IMR-90 (cell line): Measurements from ENCODE around the gene MID2. TPM values are rescaled to one million over a fixed set of nuclear protein-coding genes. Genes with fewer than 3 reads are reported as not detected.
"Not testable (repeated sequence)": the region's sequence is repeated elsewhere in the genome, so short reads cannot be mapped to it uniquely, and the experiment has no call there.

Experiments used
- ATAC-seq: fragments of 200-7000 bp; cut with Tn5 transposase; 2 replicates; pipeline ENCODE4 v1.9.1; 2020; ENCODE audit warnings: low read depth, mild to moderate bottlenecking, moderate library complexity
- BruUV-seq: library from RNA; stranded (reverse); fragments of 400-500 nt; replicated peaks from 2 replicates; lab custom pipeline; 2021; lab: Mats Ljungman, UMichigan
- CTCF ChIA-PET: fragments of 300-600 bp; formaldehyde crosslinking; extraction: SDS; loops from one replicate; lab custom pipeline; 2021; ENCODE audit warnings: antibody characterized with exemption; lab: Yijun Ruan, JAX
- POLR2A ChIA-PET: fragments of 300-600 bp; sonication (Branson Sonifier 250); formaldehyde crosslinking; loops from one replicate; lab custom pipeline; 2022; ENCODE audit warnings: antibody characterized with exemption; ENCODE audit not compliant: unreplicated experiment; lab: Charles Lee
- DNase-seq: peaks from one replicate; pipeline ENCODE4 v3.0.0; 2013
- H2AFZ ChIP-seq: replicated peaks from 2 replicates; pipeline ENCODE3; 2013; ENCODE audit warnings: low read length, mild to moderate bottlenecking; ENCODE audit not compliant: poor library complexity
- H2AK5ac ChIP-seq: 2 replicates; pipeline ENCODE4 v1.6.1; 2013; ENCODE audit warnings: low read depth, low read length, inconsistent platforms
- H2AK9ac ChIP-seq: replicated peaks from 2 replicates; pipeline ENCODE3; 2013; ENCODE audit warnings: mild to moderate bottlenecking, low read depth, low read length, moderate library complexity; ENCODE audit not compliant: poor library complexity
- H2BK120ac ChIP-seq: 2 replicates; pipeline ENCODE4 v1.6.1; 2013; ENCODE audit warnings: low read depth, low read length, inconsistent platforms
- H2BK15ac ChIP-seq: 3 replicates; pipeline ENCODE4 v1.6.1; 2013; ENCODE audit warnings: low read depth, low read length, inconsistent platforms
- H2BK20ac ChIP-seq: 2 replicates; pipeline ENCODE4 v1.6.1; 2013; ENCODE audit warnings: low read depth, mild to moderate bottlenecking, inconsistent platforms, low read length, moderate library complexity
- H2BK5ac ChIP-seq: 2 replicates; pipeline ENCODE4 v1.6.1; 2013; ENCODE audit warnings: mild to moderate bottlenecking, low read depth, low read length, inconsistent platforms; ENCODE audit not compliant: poor library complexity, severe bottlenecking
- H3K14ac ChIP-seq: replicated peaks from 2 replicates; pipeline ENCODE4 v1.6.1; 2013; ENCODE audit warnings: low read depth, low read length, inconsistent platforms
- H3K18ac ChIP-seq: 2 replicates; pipeline ENCODE4 v1.6.1; 2013; ENCODE audit warnings: low read depth, low read length, control low read depth
- H3K23ac ChIP-seq: 2 replicates; pipeline ENCODE4 v1.6.1; 2013; ENCODE audit warnings: low read depth, low read length, inconsistent platforms
- H3K27ac ChIP-seq: 2 replicates; pipeline ENCODE4 v1.5.1; 2013; ENCODE audit warnings: mild to moderate bottlenecking, control low read depth, low read length; ENCODE audit not compliant: insufficient read depth
- H3K27me3 ChIP-seq: 2 replicates; pipeline ENCODE4 v1.6.1; 2013; ENCODE audit warnings: low read length; ENCODE audit not compliant: control insufficient read depth, insufficient read depth
- H3K36me3 ChIP-seq: 2 replicates; pipeline ENCODE4 v1.6.1; 2013; ENCODE audit warnings: low read length, mixed read lengths; ENCODE audit not compliant: control insufficient read depth, insufficient read depth
- H3K4ac ChIP-seq: 2 replicates; pipeline ENCODE4 v1.6.1; 2013; ENCODE audit warnings: low read depth, low read length, inconsistent platforms
- H3K4me1 ChIP-seq: 2 replicates; pipeline ENCODE4 v1.6.1; 2013; ENCODE audit warnings: low read length, mixed read lengths; ENCODE audit not compliant: control insufficient read depth, insufficient read depth
- H3K4me2 ChIP-seq: 2 replicates; pipeline ENCODE4 v1.6.1; 2013; ENCODE audit warnings: low read depth, mild to moderate bottlenecking, control low read depth, low read length, moderate library complexity
- H3K4me3 ChIP-seq: 2 replicates; pipeline ENCODE4 v1.5.1; 2013; ENCODE audit warnings: low read depth, mild to moderate bottlenecking, control low read depth, low read length, moderate library complexity; ENCODE audit not compliant: insufficient read depth
- H3K56ac ChIP-seq: 2 replicates; pipeline ENCODE4 v1.6.1; 2013; ENCODE audit warnings: low read length, inconsistent platforms; ENCODE audit not compliant: insufficient read depth; ENCODE audit errors: extremely low read depth
- H3K79me1 ChIP-seq, 2 experiments: 2 replicates each; pipeline ENCODE4 v1.6.1; 2013; ENCODE audit warnings: low read length in 2 of 2, inconsistent platforms in 1 of 2, low read depth in 1 of 2
- H3K9ac ChIP-seq: 2 replicates; pipeline ENCODE4 v1.6.1; 2013; ENCODE audit warnings: low read depth, low read length, control low read depth
- H3K9me1 ChIP-seq: 2 replicates; pipeline ENCODE4 v1.6.1; 2013; ENCODE audit warnings: low read length, inconsistent platforms; ENCODE audit not compliant: insufficient read depth
- H3K9me3 ChIP-seq: 2 replicates; pipeline ENCODE4 v1.6.1; 2013; ENCODE audit warnings: low read length; ENCODE audit not compliant: control insufficient read depth, insufficient read depth
- H4K20me1 ChIP-seq: 2 replicates; pipeline ENCODE4 v1.6.1; 2013; ENCODE audit warnings: low read length, inconsistent platforms; ENCODE audit not compliant: insufficient read depth
- H4K5ac ChIP-seq: 2 replicates; pipeline ENCODE4 v1.6.1; 2013; ENCODE audit warnings: mild to moderate bottlenecking, low read depth, low read length, control low read depth
- H4K8ac ChIP-seq, 2 experiments: 2 replicates each; pipeline ENCODE4 v1.6.1; 2013; ENCODE audit warnings: low read depth in 2 of 2, low read length in 2 of 2, control low read depth in 1 of 2, inconsistent platforms in 1 of 2
- H4K91ac ChIP-seq: 2 replicates; pipeline ENCODE4 v1.6.1; 2013; ENCODE audit warnings: low read depth, low read length, inconsistent platforms; ENCODE audit not compliant: insufficient read depth
- MXI1 ChIP-seq: IDR thresholded peaks from 2 replicates; pipeline ENCODE4 v1.6.1; 2012; ENCODE audit warnings: low read depth, mild to moderate bottlenecking, low read length, moderate library complexity, borderline replicate concordance
- WGBS, 2 experiments: methylation state at CpG; one replicate each; pipeline versions ENCODE4 v1.1.5 to v1.1.7; 2013; ENCODE audit warnings: missing lambda C conversion rate in 2 of 2; ENCODE audit not compliant: insufficient read length in 1 of 2; ENCODE audit errors: extremely low coverage in 2 of 2; 5-methylcytosine and 5-hydroxymethylcytosine counted together
- dilution Hi-C: fragments of 300-500 bp; cut with HindIII; formaldehyde crosslinking; loops from one replicate; pipeline ENCODE4 v1.14.3; 2018; ENCODE audit warnings: low sequenced_read_pairs; ENCODE audit not compliant: unreplicated experiment
- in situ Hi-C: fragments of 300-500 bp; cut with MboI; formaldehyde crosslinking; loops from 3 replicates; pipeline ENCODE4 v1.14.3; 2019; ENCODE audit warnings: low sequenced_read_pairs, inconsistent platforms, mixed read lengths
- intact Hi-C: fragments of 100-400 bp; cut with micrococcal nuclease; formaldehyde crosslinking; loops from 2 replicates; pipeline ENCODE4 v1.10.0; 2022
- polyA plus RNA-seq, 3 experiments: library from polyadenylated mRNA; depleted of rRNA; stranded (reverse); fragments of >200 nt; gene quantifications; 2 replicates each; pipeline ENCODE4 v1.2.3, GENCODE V29; 2012; ENCODE audit warnings: low replicate concordance in 1 of 3
- total RNA-seq: library from RNA; depleted of rRNA; stranded (reverse); fragments of >200 nt; gene quantifications from 2 replicates; pipeline ENCODE4 v1.2.3, GENCODE V29; 2012
- TF ChIP-seq, protein P1 (sequence below): fragments of 150-350 bp; IDR thresholded peaks from 2 replicates; pipeline ENCODE4 v1.6.1; 2016; ENCODE audit warnings: low read depth, mild to moderate bottlenecking, low read length, moderate library complexity, borderline replicate concordance
- TF ChIP-seq, protein P2 (sequence below): fragments of 150-350 bp; IDR thresholded peaks from 2 replicates; pipeline ENCODE4 v1.6.1; 2017; ENCODE audit warnings: mild to moderate bottlenecking, antibody characterized with exemption, low read length, low read depth
- TF ChIP-seq, protein P3 (sequence below): conservative IDR thresholded peaks from 2 replicates; pipeline ENCODE4 v1.5.1; 2012; ENCODE audit warnings: mild to moderate bottlenecking, low read depth, low read length, improper control_type of control experiment

The MID2 gene
- total and polyA plus RNA-seq, 2 of the 4 experiments (the other 2 are of a cell fraction): 1.1 to 4.7 TPM

DNA sequence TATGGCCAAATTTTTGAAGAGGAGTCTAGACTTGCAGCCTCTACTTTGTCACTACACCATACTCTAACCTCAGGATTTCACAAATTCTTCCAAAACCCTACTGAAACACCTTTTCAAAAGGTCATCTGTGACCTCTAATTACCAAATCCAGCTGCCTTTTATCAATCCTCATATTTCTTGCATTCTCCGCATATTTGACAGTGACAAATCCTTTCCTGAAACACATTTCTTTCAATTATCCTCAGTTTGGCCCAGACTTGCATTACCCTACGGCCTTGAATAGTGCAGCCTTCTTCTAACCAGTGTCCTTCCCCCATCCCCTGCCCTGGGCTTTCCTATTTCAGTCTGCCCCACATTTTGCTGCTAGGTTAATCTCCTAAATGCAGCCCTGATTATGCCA is 25.5 kb downstream of the MID2 start:
- H2AK9ac ChIP-seq: no peak overlapping the region
- H3K27ac ChIP-seq: no peak overlapping the region
- no peak overlapping the region for H4K8ac ChIP-seq
- ATAC-seq (no peak), DNase-seq (no peak)
- 60% methylated on average over 2 of the region's 2 CpGs; no CpG with 5 or more reads in 1 of the 2 experiments for WGBS, 2 experiments
- H2AK5ac ChIP-seq: no peak overlapping the region
- ChIA-PET POLR2A (no interaction called here), CTCF (no interaction called here)
- no peak overlapping the region for H2AFZ ChIP-seq
- H3K14ac ChIP-seq: no peak overlapping the region
- no peak overlapping the region for H3K23ac ChIP-seq
- H3K27me3 ChIP-seq: peaks cover 6% of the 10 kb centered on the region
- H4K20me1 ChIP-seq: no peaks in the 10 kb centered on the region
- H3K36me3 ChIP-seq: no peaks in the 10 kb centered on the region
- in situ Hi-C loops (no loop called here), dilution Hi-C loops (no loop called here), intact Hi-C loops (no loop called here)
- H3K79me1 ChIP-seq: no peaks in the 10 kb centered on the region
- H3K18ac ChIP-seq: no peak overlapping the region
- no peak overlapping the region for H2BK15ac ChIP-seq
- H2BK20ac ChIP-seq: no peak overlapping the region
- no peak overlapping the region for H3K9ac ChIP-seq
- H2BK5ac ChIP-seq: no peak overlapping the region
- BruUV-seq: no TSS peak
- no peak overlapping the region for H3K56ac ChIP-seq
- no peaks in the 10 kb centered on the region for H3K9me3 ChIP-seq
- no peaks in the 10 kb centered on the region for H3K9me1 ChIP-seq
- H4K91ac ChIP-seq: no peak overlapping the region
- TF ChIP-seq, protein P1, sequence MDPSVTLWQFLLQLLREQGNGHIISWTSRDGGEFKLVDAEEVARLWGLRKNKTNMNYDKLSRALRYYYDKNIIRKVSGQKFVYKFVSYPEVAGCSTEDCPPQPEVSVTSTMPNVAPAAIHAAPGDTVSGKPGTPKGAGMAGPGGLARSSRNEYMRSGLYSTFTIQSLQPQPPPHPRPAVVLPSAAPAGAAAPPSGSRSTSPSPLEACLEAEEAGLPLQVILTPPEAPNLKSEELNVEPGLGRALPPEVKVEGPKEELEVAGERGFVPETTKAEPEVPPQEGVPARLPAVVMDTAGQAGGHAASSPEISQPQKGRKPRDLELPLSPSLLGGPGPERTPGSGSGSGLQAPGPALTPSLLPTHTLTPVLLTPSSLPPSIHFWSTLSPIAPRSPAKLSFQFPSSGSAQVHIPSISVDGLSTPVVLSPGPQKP: no peak
- TF ChIP-seq, protein P2, sequence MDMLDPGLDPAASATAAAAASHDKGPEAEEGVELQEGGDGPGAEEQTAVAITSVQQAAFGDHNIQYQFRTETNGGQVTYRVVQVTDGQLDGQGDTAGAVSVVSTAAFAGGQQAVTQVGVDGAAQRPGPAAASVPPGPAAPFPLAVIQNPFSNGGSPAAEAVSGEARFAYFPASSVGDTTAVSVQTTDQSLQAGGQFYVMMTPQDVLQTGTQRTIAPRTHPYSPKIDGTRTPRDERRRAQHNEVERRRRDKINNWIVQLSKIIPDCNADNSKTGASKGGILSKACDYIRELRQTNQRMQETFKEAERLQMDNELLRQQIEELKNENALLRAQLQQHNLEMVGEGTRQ: no peak
- no peak for TF ChIP-seq MXI1
- TF ChIP-seq, protein P3, sequence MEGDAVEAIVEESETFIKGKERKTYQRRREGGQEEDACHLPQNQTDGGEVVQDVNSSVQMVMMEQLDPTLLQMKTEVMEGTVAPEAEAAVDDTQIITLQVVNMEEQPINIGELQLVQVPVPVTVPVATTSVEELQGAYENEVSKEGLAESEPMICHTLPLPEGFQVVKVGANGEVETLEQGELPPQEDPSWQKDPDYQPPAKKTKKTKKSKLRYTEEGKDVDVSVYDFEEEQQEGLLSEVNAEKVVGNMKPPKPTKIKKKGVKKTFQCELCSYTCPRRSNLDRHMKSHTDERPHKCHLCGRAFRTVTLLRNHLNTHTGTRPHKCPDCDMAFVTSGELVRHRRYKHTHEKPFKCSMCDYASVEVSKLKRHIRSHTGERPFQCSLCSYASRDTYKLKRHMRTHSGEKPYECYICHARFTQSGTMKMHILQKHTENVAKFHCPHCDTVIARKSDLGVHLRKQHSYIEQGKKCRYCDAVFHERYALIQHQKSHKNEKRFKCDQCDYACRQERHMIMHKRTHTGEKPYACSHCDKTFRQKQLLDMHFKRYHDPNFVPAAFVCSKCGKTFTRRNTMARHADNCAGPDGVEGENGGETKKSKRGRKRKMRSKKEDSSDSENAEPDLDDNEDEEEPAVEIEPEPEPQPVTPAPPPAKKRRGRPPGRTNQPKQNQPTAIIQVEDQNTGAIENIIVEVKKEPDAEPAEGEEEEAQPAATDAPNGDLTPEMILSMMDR: no peak
- no peak overlapping the region for H3K4me2 ChIP-seq
- H3K4me3 ChIP-seq: no peak overlapping the region
- no peak overlapping the region for H4K5ac ChIP-seq
- no peaks in the 10 kb centered on the region for H3K4me1 ChIP-seq
- no peak overlapping the region for H3K4ac ChIP-seq
- no peak overlapping the region for H2BK120ac ChIP-seq

DNA sequence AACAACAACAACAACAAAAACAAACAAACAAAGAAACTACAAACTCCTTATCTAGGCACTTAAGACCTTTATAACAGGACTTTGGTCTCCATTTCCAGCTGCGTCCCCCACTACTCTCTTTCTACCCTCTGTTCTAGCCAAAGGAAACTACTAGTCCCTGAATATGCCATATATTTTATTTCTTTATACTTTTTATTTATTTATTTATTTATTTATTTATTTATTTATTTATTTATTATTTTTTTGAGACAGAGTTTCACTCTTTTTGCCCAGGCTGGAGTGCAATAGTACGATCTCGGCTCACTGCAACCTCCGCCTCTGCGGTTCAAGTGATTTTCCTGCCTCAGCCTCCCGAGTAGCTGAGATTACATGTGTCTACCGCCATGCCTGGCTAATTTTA is 26.0 kb downstream of the MID2 start:
- CTCF ChIA-PET: interaction anchor here (0.6 kb wide), 1 partner anchor 371 kb away, joined by 4 read pairs; no protein-coding TSS in a partner anchor
- H4K8ac ChIP-seq, H2BK20ac ChIP-seq, H4K20me1 ChIP-seq, H3K18ac ChIP-seq, H3K9ac ChIP-seq, ATAC-seq, H3K27me3 ChIP-seq, H3K4me2 ChIP-seq, BruUV-seq, H3K9me1 ChIP-seq, DNase-seq, H2AK9ac ChIP-seq, H3K9me3 ChIP-seq, POLR2A ChIA-PET, H2BK15ac ChIP-seq, H3K56ac ChIP-seq, H2BK5ac ChIP-seq, H4K5ac ChIP-seq, H2AK5ac ChIP-seq, H3K4me3 ChIP-seq, dilution Hi-C loops, H3K14ac ChIP-seq, H3K4me1 ChIP-seq, H3K23ac ChIP-seq, intact Hi-C loops, H2AFZ ChIP-seq, H3K4ac ChIP-seq, H2BK120ac ChIP-seq, H3K27ac ChIP-seq, H3K79me1 ChIP-seq, H4K91ac ChIP-seq, in situ Hi-C loops, H3K36me3 ChIP-seq: not testable (repeated sequence)
- no CpG with 5 or more reads among the region's 7 CpGs for WGBS, 2 experiments
